Measurements from ENCODE around the gene JUN. TPM values are rescaled to one million over a fixed set of nuclear protein-coding genes. Genes with fewer than 3 reads are reported as not detected.

JUN gene
- total RNA-seq, 2 donors from 2014 or later, result 15.1 to 16.3 TPM

DNA sequence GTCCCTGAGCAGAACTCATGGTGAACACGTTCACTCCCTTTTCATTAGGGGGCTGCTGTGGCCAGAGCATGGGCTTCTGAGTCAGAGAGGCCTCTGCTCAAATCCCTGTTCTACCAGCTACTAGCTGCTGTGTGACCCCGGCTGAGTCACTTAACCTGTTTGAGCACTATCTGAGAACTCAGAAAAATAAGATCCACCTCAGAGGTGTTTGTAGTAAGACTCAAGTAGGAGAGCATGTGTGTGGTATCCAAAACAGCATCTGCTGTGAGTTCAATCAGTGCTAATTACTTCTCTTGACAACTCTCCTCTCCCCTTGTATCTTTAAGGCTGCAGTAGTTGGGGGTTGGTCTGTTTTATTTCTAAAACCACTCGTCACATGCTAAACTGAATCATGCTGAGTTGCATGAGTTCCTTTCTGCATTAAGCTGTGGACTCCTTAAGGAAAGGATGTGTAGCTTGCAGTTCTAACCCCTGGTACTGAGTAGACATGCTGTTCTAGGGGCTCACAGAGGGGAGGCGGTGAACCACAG is 39.7 kb upstream of the JUN start:
- H3K27ac Mint-ChIP-seq, result no peak overlapping the region
- peaks cover 1% of the 10 kb centered on the region for H3K36me3 Mint-ChIP-seq (ENCODE audit: low read depth)
- no peaks in the 10 kb centered on the region for H3K27me3 ChIP-seq (ENCODE audit: control insufficient read depth, insufficient read depth, low read length, poor library complexity, severe bottlenecking)
- H3K27me3 Mint-ChIP-seq (ENCODE audit: insufficient read depth), result peaks cover 10% of the 10 kb centered on the region
- H3K9me3 Mint-ChIP-seq, result peaks cover 21% of the 10 kb centered on the region
- peaks cover 21% of the 10 kb centered on the region for H3K9me3 ChIP-seq (ENCODE audit: control insufficient read depth, low read length)
- peaks cover 6% of the 10 kb centered on the region for H3K4me1 Mint-ChIP-seq
- H3K4me3 ChIP-seq (ENCODE audit: low read length), result no peak overlapping the region
- peaks cover 3% of the 10 kb centered on the region for H3K4me1 ChIP-seq (ENCODE audit: control insufficient read depth, insufficient read depth, low read length)
- DNase-seq, result no peak
- no peak overlapping the region for H3K4me3 Mint-ChIP-seq
- H3K36me3 ChIP-seq (ENCODE audit: control insufficient read depth, insufficient read depth, low read length), result no peaks in the 10 kb centered on the region
- WGBS, 2 experiments (ENCODE audit: insufficient coverage in 1 of 2, insufficient read length in 1 of 2), result 88 to 94% methylated on average over 2 to 4 of the region's 4 CpGs
- no peak overlapping the region for H3K9ac ChIP-seq (ENCODE audit: extremely low read depth, low read length, poor library complexity, severe bottlenecking)
- no peak overlapping the region for H3K27ac ChIP-seq (ENCODE audit: low read depth, low read length)
- TF ChIP-seq, protein P1, sequence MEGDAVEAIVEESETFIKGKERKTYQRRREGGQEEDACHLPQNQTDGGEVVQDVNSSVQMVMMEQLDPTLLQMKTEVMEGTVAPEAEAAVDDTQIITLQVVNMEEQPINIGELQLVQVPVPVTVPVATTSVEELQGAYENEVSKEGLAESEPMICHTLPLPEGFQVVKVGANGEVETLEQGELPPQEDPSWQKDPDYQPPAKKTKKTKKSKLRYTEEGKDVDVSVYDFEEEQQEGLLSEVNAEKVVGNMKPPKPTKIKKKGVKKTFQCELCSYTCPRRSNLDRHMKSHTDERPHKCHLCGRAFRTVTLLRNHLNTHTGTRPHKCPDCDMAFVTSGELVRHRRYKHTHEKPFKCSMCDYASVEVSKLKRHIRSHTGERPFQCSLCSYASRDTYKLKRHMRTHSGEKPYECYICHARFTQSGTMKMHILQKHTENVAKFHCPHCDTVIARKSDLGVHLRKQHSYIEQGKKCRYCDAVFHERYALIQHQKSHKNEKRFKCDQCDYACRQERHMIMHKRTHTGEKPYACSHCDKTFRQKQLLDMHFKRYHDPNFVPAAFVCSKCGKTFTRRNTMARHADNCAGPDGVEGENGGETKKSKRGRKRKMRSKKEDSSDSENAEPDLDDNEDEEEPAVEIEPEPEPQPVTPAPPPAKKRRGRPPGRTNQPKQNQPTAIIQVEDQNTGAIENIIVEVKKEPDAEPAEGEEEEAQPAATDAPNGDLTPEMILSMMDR (conservative IDR thresholded peaks at IDR 0.05), result no peak

DNA sequence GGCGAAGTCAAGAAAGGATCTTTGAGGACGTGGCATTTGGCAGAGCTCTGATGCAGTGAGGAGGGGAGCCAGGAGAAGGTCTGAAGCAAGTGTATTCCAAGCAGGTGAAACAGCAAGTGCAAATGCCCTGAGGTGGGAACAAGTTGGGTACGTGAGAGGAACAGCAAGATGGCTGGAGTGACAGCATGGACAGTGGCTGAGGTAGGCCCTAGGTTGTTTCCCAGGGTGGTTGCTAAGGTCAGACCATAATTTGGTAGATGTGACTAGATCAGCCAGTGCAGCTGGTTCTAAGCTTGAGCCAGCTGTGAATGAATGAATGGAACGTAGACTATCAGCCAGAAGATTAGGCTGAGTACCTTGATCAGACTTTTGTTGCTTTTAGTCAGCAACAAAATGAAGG is 37.5 kb upstream of the JUN start:
- Histone ChIP-seq H3K4me3 (ENCODE audit: low read length) (no peak overlapping the region), H3K4me1 (ENCODE audit: control insufficient read depth, insufficient read depth, low read length) (peaks cover 3% of the 10 kb centered on the region), H3K27ac (ENCODE audit: low read depth, low read length) (no peak overlapping the region), H3K9ac (ENCODE audit: extremely low read depth, low read length, poor library complexity, severe bottlenecking) (no peak overlapping the region), H3K9me3 (ENCODE audit: control insufficient read depth, low read length) (peaks cover under 1% of the 10 kb centered on the region), H3K36me3 (ENCODE audit: control insufficient read depth, insufficient read depth, low read length) (no peaks in the 10 kb centered on the region), H3K27me3 (ENCODE audit: control insufficient read depth, insufficient read depth, low read length, poor library complexity, severe bottlenecking) (no peaks in the 10 kb centered on the region)
- Mint-ChIP-seq H3K27me3 (ENCODE audit: insufficient read depth) (peaks cover 10% of the 10 kb centered on the region), H3K4me1 (peaks cover 6% of the 10 kb centered on the region), H3K9me3 (peaks cover 1% of the 10 kb centered on the region), H3K36me3 (ENCODE audit: low read depth) (no peaks in the 10 kb centered on the region), H3K4me3 (no peak overlapping the region), H3K27ac (no peak overlapping the region)
- 86 to 92% methylated on average over 4 of the region's 4 CpGs for WGBS, 2 experiments (ENCODE audit: insufficient coverage in 1 of 2, insufficient read length in 1 of 2)
- TF ChIP-seq, protein P1 (conservative IDR thresholded peaks at IDR 0.05), result no peak
- DNase-seq, result no peak

DNA sequence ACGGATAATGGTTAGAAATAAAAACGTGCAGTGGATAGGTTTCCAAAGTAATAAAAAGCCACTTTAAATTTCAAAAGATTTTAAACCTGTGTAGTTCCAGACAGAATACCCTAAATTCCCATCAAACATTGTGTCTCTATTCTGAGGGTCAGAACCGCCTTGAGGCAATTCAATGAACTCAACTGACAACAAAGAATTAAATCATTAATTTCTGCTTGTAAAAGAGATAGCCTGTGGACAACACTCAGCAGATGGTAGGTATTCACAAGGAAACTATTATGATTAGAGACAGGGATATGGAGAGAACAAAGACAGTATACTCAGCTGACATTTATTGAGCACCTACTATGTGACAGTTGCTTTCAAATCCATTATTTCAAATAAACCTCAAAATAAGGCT is 35.1 kb upstream of the JUN start:
- Histone ChIP-seq H3K27ac (ENCODE audit: low read depth, low read length) (no peak overlapping the region), H3K9ac (ENCODE audit: extremely low read depth, low read length, poor library complexity, severe bottlenecking) (no peak overlapping the region), H3K27me3 (ENCODE audit: control insufficient read depth, insufficient read depth, low read length, poor library complexity, severe bottlenecking) (no peaks in the 10 kb centered on the region), H3K4me3 (ENCODE audit: low read length) (no peak overlapping the region), H3K4me1 (ENCODE audit: control insufficient read depth, insufficient read depth, low read length) (peaks cover 3% of the 10 kb centered on the region), H3K9me3 (ENCODE audit: control insufficient read depth, low read length) (no peaks in the 10 kb centered on the region), H3K36me3 (ENCODE audit: control insufficient read depth, insufficient read depth, low read length) (no peaks in the 10 kb centered on the region)
- no peak for DNase-seq
- TF ChIP-seq, protein P1 (conservative IDR thresholded peaks at IDR 0.05), result no peak
- Mint-ChIP-seq H3K4me3 (no peak overlapping the region), H3K36me3 (ENCODE audit: low read depth) (no peaks in the 10 kb centered on the region), H3K9me3 (no peaks in the 10 kb centered on the region), H3K27me3 (ENCODE audit: insufficient read depth) (peaks cover 20% of the 10 kb centered on the region), H3K27ac (no peak overlapping the region), H3K4me1 (peaks cover 13% of the 10 kb centered on the region)
- 76 to 85% methylated on average over 3 of the region's 3 CpGs for WGBS, 2 experiments (ENCODE audit: insufficient coverage in 1 of 2, insufficient read length in 1 of 2)
